ENCODE data around the gene AIFM2.

- TF ChIP-seq CTCF (IDR thresholded peaks at IDR 0.05; ENCODE audit: low read depth, low read length, missing input control) (no peak), YY1 (IDR thresholded peaks at IDR 0.05) (no peak), SP1 (IDR thresholded peaks at IDR 0.05) (no peak), TAF1 (conservative IDR thresholded peaks at IDR 0.05) (no peak), NR2F2 (IDR thresholded peaks at IDR 0.05) (no peak), RAD21 (IDR thresholded peaks at IDR 0.05) (no peak)
- TF ChIP-seq, protein P1, sequence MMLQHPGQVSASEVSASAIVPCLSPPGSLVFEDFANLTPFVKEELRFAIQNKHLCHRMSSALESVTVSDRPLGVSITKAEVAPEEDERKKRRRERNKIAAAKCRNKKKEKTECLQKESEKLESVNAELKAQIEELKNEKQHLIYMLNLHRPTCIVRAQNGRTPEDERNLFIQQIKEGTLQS (IDR thresholded peaks at IDR 0.05): no peak
- TF ChIP-seq, protein P2, sequence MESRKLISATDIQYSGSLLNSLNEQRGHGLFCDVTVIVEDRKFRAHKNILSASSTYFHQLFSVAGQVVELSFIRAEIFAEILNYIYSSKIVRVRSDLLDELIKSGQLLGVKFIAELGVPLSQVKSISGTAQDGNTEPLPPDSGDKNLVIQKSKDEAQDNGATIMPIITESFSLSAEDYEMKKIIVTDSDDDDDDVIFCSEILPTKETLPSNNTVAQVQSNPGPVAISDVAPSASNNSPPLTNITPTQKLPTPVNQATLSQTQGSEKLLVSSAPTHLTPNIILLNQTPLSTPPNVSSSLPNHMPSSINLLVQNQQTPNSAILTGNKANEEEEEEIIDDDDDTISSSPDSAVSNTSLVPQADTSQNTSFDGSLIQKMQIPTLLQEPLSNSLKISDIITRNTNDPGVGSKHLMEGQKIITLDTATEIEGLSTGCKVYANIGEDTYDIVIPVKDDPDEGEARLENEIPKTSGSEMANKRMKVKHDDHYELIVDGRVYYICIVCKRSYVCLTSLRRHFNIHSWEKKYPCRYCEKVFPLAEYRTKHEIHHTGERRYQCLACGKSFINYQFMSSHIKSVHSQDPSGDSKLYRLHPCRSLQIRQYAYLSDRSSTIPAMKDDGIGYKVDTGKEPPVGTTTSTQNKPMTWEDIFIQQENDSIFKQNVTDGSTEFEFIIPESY (IDR thresholded peaks at IDR 0.05): no peak
- TF ChIP-seq, protein P3, sequence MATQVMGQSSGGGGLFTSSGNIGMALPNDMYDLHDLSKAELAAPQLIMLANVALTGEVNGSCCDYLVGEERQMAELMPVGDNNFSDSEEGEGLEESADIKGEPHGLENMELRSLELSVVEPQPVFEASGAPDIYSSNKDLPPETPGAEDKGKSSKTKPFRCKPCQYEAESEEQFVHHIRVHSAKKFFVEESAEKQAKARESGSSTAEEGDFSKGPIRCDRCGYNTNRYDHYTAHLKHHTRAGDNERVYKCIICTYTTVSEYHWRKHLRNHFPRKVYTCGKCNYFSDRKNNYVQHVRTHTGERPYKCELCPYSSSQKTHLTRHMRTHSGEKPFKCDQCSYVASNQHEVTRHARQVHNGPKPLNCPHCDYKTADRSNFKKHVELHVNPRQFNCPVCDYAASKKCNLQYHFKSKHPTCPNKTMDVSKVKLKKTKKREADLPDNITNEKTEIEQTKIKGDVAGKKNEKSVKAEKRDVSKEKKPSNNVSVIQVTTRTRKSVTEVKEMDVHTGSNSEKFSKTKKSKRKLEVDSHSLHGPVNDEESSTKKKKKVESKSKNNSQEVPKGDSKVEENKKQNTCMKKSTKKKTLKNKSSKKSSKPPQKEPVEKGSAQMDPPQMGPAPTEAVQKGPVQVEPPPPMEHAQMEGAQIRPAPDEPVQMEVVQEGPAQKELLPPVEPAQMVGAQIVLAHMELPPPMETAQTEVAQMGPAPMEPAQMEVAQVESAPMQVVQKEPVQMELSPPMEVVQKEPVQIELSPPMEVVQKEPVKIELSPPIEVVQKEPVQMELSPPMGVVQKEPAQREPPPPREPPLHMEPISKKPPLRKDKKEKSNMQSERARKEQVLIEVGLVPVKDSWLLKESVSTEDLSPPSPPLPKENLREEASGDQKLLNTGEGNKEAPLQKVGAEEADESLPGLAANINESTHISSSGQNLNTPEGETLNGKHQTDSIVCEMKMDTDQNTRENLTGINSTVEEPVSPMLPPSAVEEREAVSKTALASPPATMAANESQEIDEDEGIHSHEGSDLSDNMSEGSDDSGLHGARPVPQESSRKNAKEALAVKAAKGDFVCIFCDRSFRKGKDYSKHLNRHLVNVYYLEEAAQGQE (IDR thresholded peaks at IDR 0.05): no peak
Measured at GRCh38 chr10:70160798-70161197, 28.2 kb upstream of the AIFM2 start.

All from liver (tissue), 3 donors.